Natural killer cell (primary cell): ENCODE data around the gene CCNDBP1. TPM values are rescaled to one million over a fixed set of nuclear protein-coding genes. Genes with fewer than 3 reads are reported as not detected.

ENCODE experiments used
- ATAC-seq, 3 donors: fragments of 150-1000 bp in 2 of 3; fragments of 200-7000 bp in 1 of 3; cut with Tn5 transposase; 1 replicate in 1 of 3; 2 replicates in 2 of 3; pipeline ENCODE4 v1.10.0; 2021; ENCODE audit warnings: mild to moderate bottlenecking in 2 of 3, moderate library complexity in 2 of 3
- DNase-seq, 2 donors: peaks; one replicate each; pipeline versions ENCODE4 v3.0.0 to v3.0.0-alpha.2; 2013 to 2021; ENCODE audit warnings: mixed read lengths in 1 of 2
- H3K27ac ChIP-seq: one replicate; pipeline ENCODE4 v1.5.1; 2013; ENCODE audit warnings: mild to moderate bottlenecking, low read length
- H3K27me3 ChIP-seq: one replicate; pipeline ENCODE4 v1.6.1; 2013; ENCODE audit warnings: low read length; ENCODE audit not compliant: control insufficient read depth, insufficient read depth
- H3K36me3 ChIP-seq: one replicate; pipeline ENCODE4 v1.6.1; 2013; ENCODE audit warnings: low read length; ENCODE audit not compliant: control insufficient read depth, insufficient read depth
- H3K4me1 ChIP-seq: one replicate; pipeline ENCODE4 v1.6.1; 2013; ENCODE audit warnings: low read length; ENCODE audit not compliant: control insufficient read depth, insufficient read depth
- H3K4me3 ChIP-seq: one replicate; pipeline ENCODE4 v1.5.1; 2013; ENCODE audit warnings: low read length
- H3K9me3 ChIP-seq: one replicate; pipeline ENCODE4 v1.6.1; 2013; ENCODE audit warnings: low read length; ENCODE audit not compliant: control insufficient read depth, insufficient read depth
- H3K27ac Mint-ChIP-seq, 2 donors: one replicate each; pipeline ENCODE4 v1.8.0; 2022; ENCODE audit warnings: mild to moderate bottlenecking in 2 of 2, mixed read lengths in 2 of 2, moderate library complexity in 1 of 2
- H3K27me3 Mint-ChIP-seq, 2 donors: one replicate each; pipeline ENCODE4 v1.8.0; 2022; ENCODE audit warnings: low read depth in 2 of 2, mixed read lengths in 2 of 2
- H3K36me3 Mint-ChIP-seq: one replicate; pipeline ENCODE4 v1.8.0; 2022; ENCODE audit warnings: mixed read lengths
- H3K4me1 Mint-ChIP-seq, 2 donors: one replicate each; pipeline ENCODE4 v1.8.0; 2022; ENCODE audit warnings: mixed read lengths in 2 of 2
- H3K4me3 Mint-ChIP-seq: one replicate; pipeline ENCODE4 v1.8.0; 2022; ENCODE audit warnings: mild to moderate bottlenecking, moderate library complexity, mixed read lengths
- H3K9me3 Mint-ChIP-seq, 2 donors: one replicate each; pipeline ENCODE4 v1.8.0; 2022; ENCODE audit warnings: mixed read lengths in 2 of 2
- CTCF ChIP-seq: fragments of 200-600 bp; IDR thresholded peaks from one replicate; pipeline ENCODE4 v1.8.0; 2022; ENCODE audit warnings: antibody characterized with exemption
- WGBS: methylation state at CpG from one replicate; pipeline ENCODE4 v1.1.7; 2013; ENCODE audit warnings: missing lambda C conversion rate; ENCODE audit not compliant: insufficient coverage; 5-methylcytosine and 5-hydroxymethylcytosine counted together
- intact Hi-C: fragments of 100-400 bp; cut with micrococcal nuclease; formaldehyde crosslinking; loops from one replicate; pipeline ENCODE4 v1.14.2; 2022
- total RNA-seq, 4 donors: library from RNA; stranded (reverse); fragments of 120-200 nt in 1 of 4; gene quantifications; one replicate each; pipeline versions ENCODE4 v1.2.3 to v1.2.4, GENCODE V29; 2013 to 2022

CCNDBP1 gene
- total RNA-seq, 3 donors from 2014 or later (not counting 1 experiment from before 2014, with no cell fraction given), result 120 to 150 (median 129) TPM

- Mint-ChIP-seq H3K4me3 (no peak overlapping the region), H3K9me3 (no peaks in the 10 kb centered on the region), H3K27me3 (peaks cover 5 to 6% of the 10 kb centered on the region in 2 donors), H3K36me3 (no peaks in the 10 kb centered on the region), H3K27ac (no peak overlapping the region), H3K4me1 (peaks cover 0 to 5% of the 10 kb centered on the region in 2 donors)
- Histone ChIP-seq H3K27me3 (no peaks in the 10 kb centered on the region), H3K4me1 (no peaks in the 10 kb centered on the region), H3K36me3 (no peaks in the 10 kb centered on the region), H3K9me3 (no peaks in the 10 kb centered on the region), H3K4me3 (no peak overlapping the region), H3K27ac (no peak overlapping the region)
- intact Hi-C loops, result no loop called here
- 80% methylated on average over 8 of the region's 8 CpGs for WGBS
- no peak for TF ChIP-seq CTCF
- no peak for ATAC-seq
- DNase-seq, result no peak
Observed at GRCh38 chr15:43214169-43214568, 29.0 kb downstream of the CCNDBP1 start.

GRCh38 chr15:43214592-43215295 is 29.5 kb downstream of the CCNDBP1 start:
- H3K27ac Mint-ChIP-seq, result no peak overlapping the region
- 94% methylated on average over 6 of the region's 6 CpGs for WGBS
- TF ChIP-seq CTCF, result no peak
- Histone ChIP-seq H3K36me3 (no peaks in the 10 kb centered on the region), H3K27me3 (no peaks in the 10 kb centered on the region), H3K9me3 (no peaks in the 10 kb centered on the region), H3K4me3 (no peak overlapping the region), H3K4me1 (peaks cover 2% of the 10 kb centered on the region), H3K27ac (no peak overlapping the region)
- H3K27me3 Mint-ChIP-seq, result peaks cover 5% of the 10 kb centered on the region in 2 donors
- H3K4me3 Mint-ChIP-seq, result no peak overlapping the region
- H3K9me3 Mint-ChIP-seq, result no peaks in the 10 kb centered on the region
- intact Hi-C loops, result no loop called here
- H3K4me1 Mint-ChIP-seq, result peaks cover 0 to 5% of the 10 kb centered on the region in 2 donors
- no peaks in the 10 kb centered on the region for H3K36me3 Mint-ChIP-seq
- ATAC-seq (no peak), DNase-seq (no peak)

- WGBS, result 90% methylated on average over 7 of the region's 7 CpGs
- Mint-ChIP-seq H3K27ac (no peak overlapping the region), H3K4me1 (peaks cover 8 to 17% of the 10 kb centered on the region in 2 donors), H3K9me3 (no peaks in the 10 kb centered on the region), H3K27me3 (peaks cover 3 to 5% of the 10 kb centered on the region in 2 donors), H3K36me3 (no peaks in the 10 kb centered on the region), H3K4me3 (no peak overlapping the region)
- TF ChIP-seq CTCF, result no peak
- no peaks in the 10 kb centered on the region for H3K36me3 ChIP-seq
- no peak overlapping the region for H3K4me3 ChIP-seq
- DNase-seq (no peak), ATAC-seq (no peak)
- H3K4me1 ChIP-seq, result peaks cover 10% of the 10 kb centered on the region
- no peak overlapping the region for H3K27ac ChIP-seq
- no peaks in the 10 kb centered on the region for H3K9me3 ChIP-seq
- no peaks in the 10 kb centered on the region for H3K27me3 ChIP-seq
- intact Hi-C loops, result no loop called here
Observed at GRCh38 chr15:43215961-43216360, 30.8 kb downstream of the CCNDBP1 start.
